Lower leg skin (tissue), 3 donors: ENCODE measurements around the gene CCSER1.

Experiments used
- CTCF ChIP-seq, 3 donors: fragments of 450-650 bp; IDR thresholded peaks; one replicate each; pipeline ENCODE4 v1.5.1; 2016; ENCODE audit warnings: antibody characterized with exemption in 3 of 3, mild to moderate bottlenecking in 3 of 3, moderate library complexity in 2 of 3
- POLR2A ChIP-seq, 2 donors: fragments of 450-650 bp; IDR thresholded peaks; one replicate each; pipeline ENCODE4 v1.6.1; 2016 to 2017; ENCODE audit warnings: antibody characterized with exemption in 2 of 2, mild to moderate bottlenecking in 1 of 2, moderate library complexity in 1 of 2

- no peak for TF ChIP-seq CTCF (IDR thresholded peaks at IDR 0.05)
- no peak for TF ChIP-seq POLR2A (IDR thresholded peaks at IDR 0.05)
Observed at GRCh38 chr4:90792696-90793095, 665.5 kb downstream of the CCSER1 start.
